ENCODE data around the gene MCM7. TPM values are rescaled to one million over a fixed set of nuclear protein-coding genes. Genes with fewer than 3 reads are reported as not detected.

Gene MCM7
- total RNA-seq, 1 donor from 2014 or later, result 55.0 TPM

Other genes starting within 250 kb of the MCM7 start
- gene OR2AE1, start 224.4 kb downstream of the MCM7 start, total RNA-seq, result not detected in 2 replicates
- 20.3 and 26.7 TPM in 2 replicates for gene TRIM4, start 181.9 kb downstream of the MCM7 start, total RNA-seq
- gene GJC3, start 171.8 kb downstream of the MCM7 start, total RNA-seq, result 0.99 TPM in 1 of 2 replicates, not detected in the other
- gene AZGP1, start 125.4 kb downstream of the MCM7 start, total RNA-seq, result not detected in 2 replicates
- 32.9 and 35.5 TPM in 2 replicates for gene ZKSCAN1, start 85.8 kb downstream of the MCM7 start, total RNA-seq
- 7.8 and 8.8 TPM in 2 replicates for gene ZSCAN21, start 51.6 kb downstream of the MCM7 start, total RNA-seq
- 28.6 and 30.8 TPM in 2 replicates for gene ZNF3, start 19.7 kb downstream of the MCM7 start, total RNA-seq
- 89.7 and 92.1 TPM in 2 replicates for gene COPS6, start 12.4 kb downstream of the MCM7 start, total RNA-seq
- 23.2 and 26.1 TPM in 2 replicates for gene AP4M1, start 246 bp upstream of the MCM7 start, total RNA-seq
- 49.8 and 71.4 TPM in 2 replicates for gene TAF6, start 18.0 kb upstream of the MCM7 start, total RNA-seq
- gene CNPY4, start 18.2 kb upstream of the MCM7 start, total RNA-seq, result 23.6 and 37.9 TPM in 2 replicates
- 2.3 and 3.9 TPM in 2 replicates for gene MBLAC1, start 25.6 kb upstream of the MCM7 start, total RNA-seq
- 137 and 193 TPM in 2 replicates for gene LAMTOR4, start 47.5 kb upstream of the MCM7 start, total RNA-seq
- gene TRAPPC14, start 57.3 kb upstream of the MCM7 start, total RNA-seq, result 9.3 and 20.0 TPM in 2 replicates
- 1.6 and 2.3 TPM in 2 replicates for gene GAL3ST4, start 67.2 kb upstream of the MCM7 start, total RNA-seq
- 3.2 and 6.8 TPM in 2 replicates for gene GPC2, start 76.0 kb upstream of the MCM7 start, total RNA-seq
- gene STAG3, start 76.5 kb upstream of the MCM7 start, total RNA-seq, result 0.15 and 1.1 TPM in 2 replicates
- 0.12 TPM in 1 of 2 replicates, not detected in the other for gene PVRIG, start 118.6 kb upstream of the MCM7 start, total RNA-seq
- gene SPDYE3, start 206.3 kb upstream of the MCM7 start, total RNA-seq, result not detected in 2 replicates

Measured in glomerular endothelial cell (primary cell).